GM12878 (cell line): Measurements from ENCODE around the gene WARS2. TPM values are rescaled to one million over a fixed set of nuclear protein-coding genes. Genes with fewer than 3 reads are reported as not detected.

ENCODE experiments used
- ATAC-seq: fragments of 200-7000 bp; cut with Tn5 transposase; 3 replicates; pipeline ENCODE4 v1.9.1; 2020; ENCODE audit warnings: mild to moderate bottlenecking, moderate library complexity
- BruUV-seq: library from RNA; stranded (reverse); fragments of 400-500 nt; replicated peaks from 2 replicates; lab custom pipeline; 2021; lab: Mats Ljungman, UMichigan
- CTCF ChIA-PET: fragments of 300-600 bp; sonication (Branson Sonifier 250); formaldehyde crosslinking; extraction: SDS; loops from one replicate; lab custom pipeline; 2021; ENCODE audit warnings: inconsistent platforms; lab: Yijun Ruan, JAX
- POLR2A ChIA-PET: fragments of 350-600 bp; formaldehyde crosslinking; extraction: SDS; loops from one replicate; lab custom pipeline; 2021; ENCODE audit warnings: inconsistent platforms; lab: Charles Lee
- RAD21 ChIA-PET: fragments of 300-600 bp; sonication (Branson Sonifier 250); formaldehyde crosslinking; loops from one replicate; lab custom pipeline; 2023; ENCODE audit warnings: antibody characterized with exemption; ENCODE audit not compliant: unreplicated experiment; lab: Charles Lee
- SMC1A ChIA-PET: fragments of 300-600 bp; sonication (Branson Sonifier 250); formaldehyde crosslinking; loops from one replicate; lab custom pipeline; 2023; ENCODE audit not compliant: unreplicated experiment, uncharacterized antibody; lab: Charles Lee
- DNase-seq: peaks from one replicate; pipeline ENCODE4 v3.0.0-alpha.2; 2011; ENCODE audit warnings: low read depth, low spot score
- FAIRE-seq: peaks from 3 replicates; lab custom pipeline; 2011; peaks lifted over from hg19 to GRCh38; lab: Jason Lieb, UNC
- H2AFZ ChIP-seq: 2 replicates; pipeline ENCODE4 v1.6.0; 2011; ENCODE audit warnings: low read depth, low read length, control low read depth; ENCODE audit not compliant: control insufficient read depth
- H3K27ac ChIP-seq: 2 replicates; pipeline ENCODE4 v1.5.1; 2011; ENCODE audit warnings: control low read depth; ENCODE audit not compliant: control insufficient read depth, insufficient read depth
- H3K27me3 ChIP-seq, 2 experiments: replicated peaks in 1 of 2; 2 replicates each; pipeline versions ENCODE4 v1.6.0 to v1.6.1; 2011; ENCODE audit warnings: low read length in 1 of 2; ENCODE audit not compliant: control insufficient read depth in 2 of 2, insufficient read depth in 2 of 2
- H3K36me3 ChIP-seq, 2 experiments: 2 replicates each; pipeline ENCODE4 v1.5.1; 2011; ENCODE audit warnings: low read length in 1 of 2; ENCODE audit not compliant: control insufficient read depth in 2 of 2, insufficient read depth in 2 of 2
- H3K4me1 ChIP-seq: 2 replicates; pipeline ENCODE4 v1.6.1; 2011; ENCODE audit warnings: mild to moderate bottlenecking, low read length, moderate library complexity, mixed read lengths; ENCODE audit not compliant: control insufficient read depth, insufficient read depth
- H3K4me2 ChIP-seq: 2 replicates; pipeline ENCODE4 v1.6.0; 2011; ENCODE audit warnings: control low read depth; ENCODE audit not compliant: control insufficient read depth, insufficient read depth
- H3K4me3 ChIP-seq: fragments of 200-600 bp; sonication (generic); 2 replicates; pipeline ENCODE4 v1.5.1; 2016
- H3K79me2 ChIP-seq: 2 replicates; pipeline ENCODE4 v1.6.0; 2011; ENCODE audit warnings: low read length; ENCODE audit not compliant: control insufficient read depth, insufficient read depth
- H3K9ac ChIP-seq: 2 replicates; pipeline ENCODE4 v1.8.0; 2011; ENCODE audit warnings: low read length, control low read depth, mixed read lengths; ENCODE audit not compliant: control insufficient read depth, insufficient read depth
- H3K9me3 ChIP-seq: replicated peaks from 3 replicates; pipeline ENCODE4 v1.5.1; 2011; ENCODE audit warnings: mild to moderate bottlenecking, low read length; ENCODE audit not compliant: control insufficient read depth, insufficient read depth
- H4K20me1 ChIP-seq: 2 replicates; pipeline ENCODE4 v1.6.0; 2011; ENCODE audit not compliant: control insufficient read depth, insufficient read depth
- ASH2L ChIP-seq: fragments of 300-600, 200-600 bp; sonication (generic); IDR thresholded peaks from 2 replicates; pipeline ENCODE4 v1.6.1; 2017; ENCODE audit warnings: low read depth, mild to moderate bottlenecking, borderline replicate concordance
- BCL11A ChIP-seq: IDR thresholded peaks from 2 replicates; pipeline ENCODE4 v1.6.1; 2011; ENCODE audit warnings: low read depth, low read length
- LARP7 ChIP-seq: fragments of 450-650 bp; IDR thresholded peaks from 2 replicates; pipeline ENCODE4 v1.6.1; 2017; ENCODE audit warnings: mild to moderate bottlenecking
- MYC ChIP-seq: IDR thresholded peaks from 2 replicates; pipeline ENCODE4 v1.6.1; 2011; ENCODE audit warnings: mild to moderate bottlenecking, low read length, moderate library complexity, inconsistent platforms; ENCODE audit not compliant: insufficient read depth, insufficient replicate concordance, insufficient read length, severe bottlenecking
- NRF1 ChIP-seq: conservative IDR thresholded peaks from 2 replicates; pipeline ENCODE4 v1.6.1; 2011; ENCODE audit warnings: mild to moderate bottlenecking, low read depth, low read length, improper control_type of control experiment
- SMAD1 ChIP-seq: fragments of 450-650 bp; IDR thresholded peaks from 2 replicates; pipeline ENCODE4 v1.6.1; 2018; ENCODE audit warnings: mild to moderate bottlenecking, low read depth; ENCODE audit not compliant: partially characterized antibody
- TAF1 ChIP-seq: IDR thresholded peaks from 2 replicates; pipeline ENCODE4 v1.6.1; 2011; ENCODE audit warnings: mild to moderate bottlenecking, low read depth, low read length, borderline replicate concordance
- WGBS: methylation state at CpG from one replicate; pipeline ENCODE4 v1.1.6; 2016; ENCODE audit warnings: low lambda C conversion rate; ENCODE audit not compliant: insufficient replicate concordance, insufficient coverage; ENCODE audit errors: missing lambda C conversion rate; 5-methylcytosine and 5-hydroxymethylcytosine counted together
- in situ Hi-C: fragments of 300-500 bp; cut with MboI; formaldehyde crosslinking; loops from 9 replicates; pipeline ENCODE4 v1.14.3; 2018; ENCODE audit warnings: mixed read lengths
- intact Hi-C: fragments of 100-400 bp; cut with micrococcal nuclease; formaldehyde crosslinking; loops from one replicate; pipeline ENCODE4 v1.14.2; 2022; ENCODE audit not compliant: unreplicated experiment
- polyA plus RNA-seq, 11 experiments: library from polyadenylated mRNA; depleted of rRNA in 4 of 11; unstranded in 6 of 11; stranded (reverse) in 5 of 11; fragments of >200 nt; fragmentation: Nextera tagmentation in 4 of 11; fragmentation: Illumina TruSeq in 1 of 11; extraction: Ambion mirVana in 4 of 11; extraction: Trizol in 1 of 11; gene quantifications; 1 replicate in 1 of 11; 2 replicates in 10 of 11; pipeline versions ENCODE4 v1.2.1 to v1.2.3, GENCODE V29; 2011 to 2016; ENCODE audit warnings: inconsistent platforms in 2 of 11, missing spikeins in 2 of 11, low read depth in 1 of 11
- total RNA-seq, 4 experiments: library from RNA; depleted of rRNA in 3 of 4; stranded (reverse); fragments of >200 nt in 3 of 4; fragmentation: Illumina TruSeq in 1 of 4; extraction: Trizol in 1 of 4; gene quantifications; 2 replicates each; pipeline versions ENCODE4 v1.2.1 to v1.2.3, GENCODE V29; 2013 to 2021
- TF ChIP-seq, protein P1 (sequence below): IDR thresholded peaks from 2 replicates; pipeline ENCODE4 v1.6.1; 2012; ENCODE audit warnings: low read length, inconsistent platforms

The WARS2 gene
- total and polyA plus RNA-seq, 10 of the 15 experiments (the other 5 are each of a cell fraction or from before 2014, with no cell fraction given) = 5.5 to 22.2 (median 14.4) TPM

- H3K27me3 ChIP-seq = no peaks in the 10 kb centered on the region
- ChIA-PET POLR2A (no interaction called here), CTCF (interaction anchor here (1.4 kb wide), 1 partner anchor 18 kb away, joined by 3 read pairs; no protein-coding TSS in a partner anchor), RAD21 (no interaction called here), SMC1A (interaction anchor here (0.8 to 1.5 kb wide), 2 partner anchors 25 to 255 kb away, joined by 3 read pairs; no protein-coding TSS in a partner anchor)
- in situ Hi-C loops (no loop called here), intact Hi-C loops (no loop called here)
- no peaks in the 10 kb centered on the region for H4K20me1 ChIP-seq
- no peak overlapping the region for H3K27ac ChIP-seq
- DNase-seq (no peak), ATAC-seq (no peak), FAIRE-seq (no peak)
- H3K9ac ChIP-seq = no peak overlapping the region
- no TSS peak for BruUV-seq
- 100% methylated on average over 1 of the region's 1 CpG for WGBS
- no peak overlapping the region for H3K4me3 ChIP-seq
- H3K4me1 ChIP-seq = no peaks in the 10 kb centered on the region
- no peak for TF ChIP-seq TAF1
- no peak for TF ChIP-seq BCL11A
- TF ChIP-seq NRF1 = no peak
- TF ChIP-seq, protein P1, sequence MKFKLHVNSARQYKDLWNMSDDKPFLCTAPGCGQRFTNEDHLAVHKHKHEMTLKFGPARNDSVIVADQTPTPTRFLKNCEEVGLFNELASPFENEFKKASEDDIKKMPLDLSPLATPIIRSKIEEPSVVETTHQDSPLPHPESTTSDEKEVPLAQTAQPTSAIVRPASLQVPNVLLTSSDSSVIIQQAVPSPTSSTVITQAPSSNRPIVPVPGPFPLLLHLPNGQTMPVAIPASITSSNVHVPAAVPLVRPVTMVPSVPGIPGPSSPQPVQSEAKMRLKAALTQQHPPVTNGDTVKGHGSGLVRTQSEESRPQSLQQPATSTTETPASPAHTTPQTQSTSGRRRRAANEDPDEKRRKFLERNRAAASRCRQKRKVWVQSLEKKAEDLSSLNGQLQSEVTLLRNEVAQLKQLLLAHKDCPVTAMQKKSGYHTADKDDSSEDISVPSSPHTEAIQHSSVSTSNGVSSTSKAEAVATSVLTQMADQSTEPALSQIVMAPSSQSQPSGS = no peak
- no peak for TF ChIP-seq MYC
- TF ChIP-seq ASH2L = no peak
- no peak for TF ChIP-seq SMAD1
- no peak for TF ChIP-seq LARP7
- no peaks in the 10 kb centered on the region for H3K9me3 ChIP-seq
- H3K79me2 ChIP-seq = no peaks in the 10 kb centered on the region
- H2AFZ ChIP-seq = no peak overlapping the region
- H3K36me3 ChIP-seq = no peaks in the 10 kb centered on the region
- no peak overlapping the region for H3K4me2 ChIP-seq
Observed at GRCh38 chr1:119027759-119028158, 112.7 kb downstream of the WARS2 start.
